A549 treated with CpdA at 1 μM for 4 hours (cell line): ENCODE results near the gene BAD. TPM values are rescaled to one million over a fixed set of nuclear protein-coding genes. Genes with fewer than 3 reads are reported as not detected.

Experiments used
- total RNA-seq: library from RNA; stranded (reverse); fragments of 200-300 nt; extraction: Qiagen RNA extraction; gene quantifications from 5 replicates; pipeline ENCODE4 v1.2.3, GENCODE V29; 2022; ENCODE audit warnings: low read depth

The BAD gene
- total RNA-seq, 1 experiment from 2014 or later, result 105 TPM

Other genes starting within 250 kb of the BAD start
- 0.05 to 0.09 TPM (median 0.08 TPM) in 4 of 5 replicates, not detected in the other for gene FLRT1, start 248.7 kb downstream of the BAD start, total RNA-seq
- gene MACROD1, start 118.6 kb downstream of the BAD start, total RNA-seq, result 7.6 to 13.8 TPM (median 13.3 TPM) in 5 replicates
- gene STIP1, start 98.5 kb downstream of the BAD start, total RNA-seq, result 265 to 294 TPM (median 293 TPM) in 5 replicates
- gene FERMT3, start 77.9 kb downstream of the BAD start, total RNA-seq, result 1.6 to 4.1 TPM (median 2.1 TPM) in 5 replicates
- 18.6 to 27.7 TPM (median 26.4 TPM) in 5 replicates for gene TRPT1, start 58.5 kb downstream of the BAD start, total RNA-seq
- gene NUDT22, start 58.4 kb downstream of the BAD start, total RNA-seq, result 28.5 to 44.9 TPM (median 38.1 TPM) in 5 replicates
- 19.4 to 21.3 TPM (median 20.1 TPM) in 5 replicates for gene DNAJC4, start 54.1 kb downstream of the BAD start, total RNA-seq
- 35.7 to 54.5 TPM (median 51.4 TPM) in 5 replicates for gene VEGFB, start 50.1 kb downstream of the BAD start, total RNA-seq
- gene FKBP2, start 43.6 kb downstream of the BAD start, total RNA-seq, result 125 to 150 TPM (median 146 TPM) in 5 replicates
- gene PPP1R14B, start 37.7 kb downstream of the BAD start, total RNA-seq, result 208 to 393 TPM (median 373 TPM) in 5 replicates
- 16.6 to 24.0 TPM (median 21.3 TPM) in 5 replicates for gene PLCB3, start 33.1 kb downstream of the BAD start, total RNA-seq
- 32.8 to 51.3 TPM (median 49.8 TPM) in 5 replicates for gene GPR137, start 1.2 kb upstream of the BAD start, total RNA-seq
- gene KCNK4, start 6.6 kb upstream of the BAD start, total RNA-seq, result 0.07 to 0.24 TPM in 2 of 5 replicates, not detected in the others
- 2.3 to 3.7 TPM (median 2.9 TPM) in 5 replicates for gene CATSPERZ, start 15.7 kb upstream of the BAD start, total RNA-seq
- gene ESRRA, start 20.9 kb upstream of the BAD start, total RNA-seq, result 43.1 to 65.2 TPM (median 62.7 TPM) in 5 replicates
- 399 to 480 TPM (median 435 TPM) in 5 replicates for gene TRMT112, start 32.9 kb upstream of the BAD start, total RNA-seq
- gene PRDX5, start 33.5 kb upstream of the BAD start, total RNA-seq, result 370 to 514 TPM (median 489 TPM) in 5 replicates
- 10.8 to 13.4 TPM (median 12.2 TPM) in 5 replicates for gene CCDC88B, start 55.5 kb upstream of the BAD start, total RNA-seq
- gene RPS6KA4, start 74.5 kb upstream of the BAD start, total RNA-seq, result 54.4 to 70.5 TPM (median 64.5 TPM) in 5 replicates